Activated CD8-positive, alpha-beta memory T cell treated with anti-CD3 and anti-CD28 coated beads, Interleukin-2, amount 50 U/mL, for 48 hours (primary cell): ENCODE data around the gene HDAC3.
A peak's percentile ranks its signal among the peaks of the same experiment; 100 is the strongest.
"Not testable (repeated sequence)": the region's sequence is repeated elsewhere in the genome, so short reads cannot be mapped to it uniquely, and the experiment has no call there.

Source experiments
- DNase-seq: peaks from one replicate; pipeline ENCODE4 v3.0.0-alpha.2; 2020

Gene HDAC3

DNA sequence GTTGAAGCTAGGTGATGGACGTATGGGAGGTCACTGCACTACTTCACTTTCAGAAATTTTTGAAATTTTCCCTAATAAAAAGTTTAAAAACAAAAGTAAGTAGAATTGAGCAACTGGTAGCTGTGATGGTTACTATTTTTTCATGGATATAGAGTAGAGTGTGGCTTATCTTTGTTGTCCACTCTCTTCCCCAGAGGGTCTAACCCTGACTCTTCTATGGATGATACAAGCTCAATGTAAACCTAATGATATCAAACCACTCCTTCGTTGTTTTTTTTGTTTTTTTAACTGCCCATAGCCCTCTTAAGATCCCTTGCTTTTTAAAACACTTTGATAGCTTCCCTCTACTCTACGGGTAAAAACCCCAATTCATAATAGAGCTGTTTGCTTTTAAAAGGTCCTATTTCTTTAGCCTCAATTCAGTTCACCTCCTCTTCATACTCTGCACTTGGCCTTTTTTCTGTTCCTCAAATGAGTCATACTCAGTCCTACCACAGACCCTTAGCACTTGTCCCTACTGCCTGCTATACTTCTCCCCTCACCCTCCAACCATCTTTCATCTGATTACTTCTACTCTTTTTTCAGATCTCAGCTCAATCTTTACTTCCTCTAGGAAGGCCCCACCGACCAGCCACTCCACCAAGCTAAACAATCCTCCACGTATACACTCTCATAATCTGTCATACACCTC, 2.6 kb downstream of the HDAC3 start:
- DNase-seq = peak; percentile 43

DNA sequence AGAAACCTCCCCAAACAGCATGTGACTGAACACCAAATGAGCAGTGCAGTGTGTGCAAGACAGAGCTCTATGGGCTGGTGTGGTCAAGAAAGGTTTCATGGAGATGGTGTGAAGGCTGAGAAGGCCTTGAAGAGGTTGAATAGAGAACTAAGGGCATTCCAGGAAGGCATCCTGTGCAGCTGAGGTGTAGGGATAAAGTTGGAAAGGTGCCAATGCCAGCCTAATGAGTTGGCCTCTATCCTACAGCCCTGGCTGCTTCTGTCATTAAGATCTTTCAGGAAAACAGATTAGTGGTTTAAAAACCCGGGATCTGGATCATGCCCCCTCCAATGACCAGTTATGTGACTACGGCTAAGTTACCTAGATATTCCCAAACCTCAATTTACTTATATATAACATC, 4.0 kb downstream of the HDAC3 start:
- peak; percentile 7 for DNase-seq

DNA sequence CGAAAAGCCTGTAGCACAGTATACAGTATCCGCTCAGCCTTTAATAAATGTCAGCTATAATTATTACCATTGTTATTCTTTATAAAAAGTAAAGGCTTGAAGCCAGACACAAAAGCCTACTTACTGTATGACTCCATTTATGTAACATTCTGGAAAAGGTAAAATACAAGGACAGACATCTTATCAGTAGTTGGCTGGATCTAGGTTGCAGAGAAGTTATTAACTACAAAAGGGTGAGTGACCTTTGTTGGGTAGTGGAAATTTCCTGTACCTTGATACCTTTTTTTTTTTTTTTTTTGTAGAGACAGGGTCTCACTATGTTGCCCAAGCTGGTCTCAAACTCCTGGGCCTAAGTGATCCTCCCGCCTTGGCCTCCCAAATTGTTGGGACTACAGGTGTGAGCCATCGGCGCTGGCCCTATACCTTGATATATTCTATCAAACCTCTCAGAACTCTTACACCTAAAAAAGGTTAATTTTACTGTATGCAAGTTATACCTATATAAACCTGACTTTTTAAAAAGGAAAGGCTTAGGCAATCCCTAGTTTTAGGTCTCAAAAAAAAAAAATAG, 6.0 kb downstream of the HDAC3 start:
- DNase-seq = peak; percentile 13

DNA sequence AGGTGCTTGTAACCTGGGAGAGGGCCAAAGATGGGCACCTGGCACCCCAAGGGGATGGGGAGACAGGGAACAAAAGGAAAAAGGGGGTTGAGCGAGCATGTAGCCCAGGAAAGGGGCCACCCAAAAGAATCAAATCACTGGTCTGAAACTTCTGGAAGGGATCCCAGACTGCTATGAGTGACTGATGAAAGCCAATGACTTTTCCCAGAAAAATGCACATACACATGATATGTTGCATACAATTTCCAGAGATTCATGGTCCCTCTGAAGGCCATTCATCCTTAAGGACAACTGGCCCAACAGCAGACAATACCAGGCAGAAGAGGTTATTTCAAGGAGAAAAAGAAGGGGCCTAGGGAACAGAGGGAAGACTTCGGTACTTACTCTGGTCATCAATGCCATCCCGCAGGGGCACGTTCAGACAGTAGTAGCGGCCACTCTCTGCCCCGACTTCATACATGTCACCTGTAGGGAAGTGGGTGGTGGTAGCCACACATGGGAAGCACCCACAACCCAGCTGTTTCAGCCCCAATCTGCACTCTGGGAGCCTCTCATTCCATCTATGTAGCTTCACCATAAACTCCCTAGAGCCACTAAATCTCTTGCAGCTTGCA, 8.4 kb downstream of the HDAC3 start:
- DNase-seq = no peak

DNA sequence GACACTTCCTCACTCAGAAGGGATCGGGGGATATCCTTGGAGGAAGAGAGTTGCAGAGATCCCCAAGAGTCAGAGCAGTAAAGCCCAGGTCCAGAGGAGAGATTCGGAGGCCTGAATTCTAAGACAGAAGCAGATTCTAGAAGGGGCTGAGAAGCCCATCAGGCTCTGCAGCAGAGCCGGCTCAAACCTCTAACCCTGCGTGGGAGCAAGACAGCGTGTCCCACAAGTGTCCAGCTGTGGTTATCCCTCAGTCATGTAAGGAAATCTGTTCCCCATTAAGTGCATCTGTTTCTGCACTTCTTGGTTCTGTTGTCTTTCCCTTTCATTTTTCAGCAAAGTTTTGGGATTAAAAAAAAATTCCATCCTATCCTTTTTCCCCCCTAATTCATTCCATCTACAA, 13.0 kb downstream of the HDAC3 start:
- no peak for DNase-seq

DNA sequence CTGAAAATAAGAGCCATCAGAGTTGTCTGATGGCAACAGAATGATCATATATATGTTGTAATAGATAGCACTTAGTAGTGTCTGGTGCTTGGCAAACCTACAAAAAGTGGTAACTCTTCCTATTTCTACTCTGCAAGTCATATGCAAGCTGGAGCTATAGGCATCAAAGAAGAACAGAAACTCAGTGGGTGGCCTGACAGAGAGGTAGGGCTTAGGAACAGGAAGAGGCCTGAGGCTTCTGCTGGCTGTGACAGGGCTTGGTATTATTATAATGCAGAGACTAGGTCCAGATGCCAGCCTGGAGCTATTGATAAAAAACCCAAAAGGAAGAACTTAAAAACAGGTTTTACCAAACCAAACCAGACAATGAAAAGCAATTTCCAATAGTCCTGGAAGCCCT, 13.5 kb downstream of the HDAC3 start:
- DNase-seq = no peak

DNA sequence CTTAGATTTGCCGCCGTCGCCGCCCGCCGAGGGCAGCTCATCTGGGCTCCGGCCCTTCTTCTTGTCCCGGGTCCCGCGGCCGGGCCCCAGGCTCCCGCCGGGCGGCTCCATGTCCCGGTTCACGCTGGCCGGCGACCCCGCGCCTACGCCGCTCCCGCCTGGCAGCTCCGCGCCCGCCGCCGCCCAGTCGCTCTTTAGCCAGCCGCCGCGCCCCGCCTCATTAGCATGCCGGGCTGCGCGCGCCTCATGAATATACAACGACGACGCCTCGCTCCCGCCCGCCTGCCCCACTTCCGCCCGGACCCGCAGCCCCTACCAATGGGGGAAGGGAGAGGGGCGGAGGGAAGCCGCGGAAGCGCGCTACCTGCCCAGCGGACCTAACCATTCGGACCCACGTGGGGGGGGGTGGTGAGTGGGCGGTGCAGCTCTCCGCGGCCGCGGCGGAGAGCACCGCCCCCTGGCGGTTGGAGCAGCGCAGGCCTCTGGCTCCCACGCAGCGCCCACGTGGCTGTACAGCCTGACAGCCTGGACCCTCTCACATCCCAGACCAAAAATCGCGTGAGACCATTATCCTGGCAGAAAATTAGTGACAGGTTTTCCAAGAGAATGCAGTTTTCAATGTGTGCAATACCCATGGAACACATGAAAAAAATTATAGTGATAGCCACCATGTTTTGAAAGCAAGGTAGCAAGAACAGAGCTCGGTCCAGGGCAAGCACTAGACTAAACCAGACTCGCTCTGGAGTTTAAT, 17.7 kb downstream of the HDAC3 start, which contains the start of gene DIAPH1:
Gene DIAPH1, minus strand, starts transcription at position 197 of the 751 bp plus-strand sequence. Its CDS starts 86 bp downstream, at position 111.
- peak; percentile 99 for DNase-seq

DNA sequence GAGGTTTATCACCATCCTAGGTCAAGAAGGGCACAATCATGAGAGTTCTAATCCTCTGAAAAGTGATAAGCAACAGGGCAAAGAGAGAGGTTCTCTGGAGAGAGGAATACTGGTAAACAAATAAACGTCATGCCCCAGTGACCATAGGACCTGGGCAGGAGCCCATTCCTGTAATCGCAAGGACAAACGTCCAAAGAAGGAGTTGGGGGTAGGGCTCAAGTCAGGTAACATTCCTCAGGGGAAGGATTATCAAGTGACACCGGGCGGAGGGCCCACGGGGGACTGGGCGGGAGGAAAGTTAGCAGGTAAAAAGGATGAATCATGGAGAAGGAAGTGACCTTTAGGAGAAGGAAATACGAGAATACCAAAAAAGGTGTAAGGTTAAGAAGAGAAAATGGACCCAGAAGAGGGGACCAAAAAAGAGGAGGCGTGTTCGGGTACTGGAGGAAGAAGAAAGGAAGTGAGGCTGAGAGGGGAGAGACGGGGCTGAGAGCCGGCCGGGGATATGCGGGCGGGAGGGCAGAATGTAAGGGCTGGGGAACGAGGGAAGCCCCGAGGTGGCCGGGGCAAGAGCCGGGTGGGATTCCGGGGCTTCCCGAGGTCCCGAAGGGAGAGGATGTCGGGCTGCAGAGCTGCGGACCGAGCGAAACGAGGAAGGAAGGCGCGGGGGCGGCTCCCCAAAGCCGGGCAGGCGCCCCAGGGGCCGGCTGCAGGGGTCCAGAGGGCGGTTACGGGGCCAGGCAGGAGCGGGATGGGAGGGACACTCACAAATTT, 18.4 kb downstream of the HDAC3 start:
- DNase-seq = peak; percentile 76

DNA sequence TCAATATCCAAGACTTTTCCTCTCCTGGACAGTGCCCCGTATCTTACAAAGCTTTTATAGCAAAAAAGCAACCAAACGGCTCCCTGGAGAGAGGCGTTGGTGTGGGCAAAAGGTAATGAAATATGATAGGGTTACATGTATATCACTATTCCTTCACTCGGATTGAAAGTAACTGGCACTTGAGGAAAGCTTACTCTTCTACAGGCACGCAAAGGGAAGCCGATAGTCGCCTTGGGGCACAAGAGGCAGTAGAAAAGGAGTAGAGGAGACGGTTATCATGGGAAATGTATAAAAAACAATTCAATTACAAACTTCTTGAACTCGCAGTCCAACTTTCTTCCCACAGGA, 19.0 kb downstream of the HDAC3 start:
- no peak for DNase-seq

DNA sequence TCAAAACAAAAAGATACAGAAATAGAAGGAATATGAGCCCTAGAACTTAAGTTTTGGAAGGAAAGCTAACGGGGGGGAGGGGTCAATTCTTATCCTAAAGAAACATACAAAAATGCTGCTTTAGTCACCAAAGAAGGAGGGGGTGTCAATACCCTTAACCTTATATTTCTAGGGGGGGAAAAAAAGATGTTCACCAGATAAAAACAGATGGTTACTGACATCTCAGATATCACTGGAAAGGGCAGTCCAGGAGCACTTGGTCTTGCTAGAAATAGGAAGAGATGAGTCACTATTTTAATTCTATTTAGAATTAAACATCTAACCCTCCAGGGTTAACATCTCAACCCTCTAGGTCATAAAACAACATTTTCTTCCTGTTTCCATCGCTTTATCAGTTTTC, 19.5 kb downstream of the HDAC3 start:
- no peak for DNase-seq

DNA sequence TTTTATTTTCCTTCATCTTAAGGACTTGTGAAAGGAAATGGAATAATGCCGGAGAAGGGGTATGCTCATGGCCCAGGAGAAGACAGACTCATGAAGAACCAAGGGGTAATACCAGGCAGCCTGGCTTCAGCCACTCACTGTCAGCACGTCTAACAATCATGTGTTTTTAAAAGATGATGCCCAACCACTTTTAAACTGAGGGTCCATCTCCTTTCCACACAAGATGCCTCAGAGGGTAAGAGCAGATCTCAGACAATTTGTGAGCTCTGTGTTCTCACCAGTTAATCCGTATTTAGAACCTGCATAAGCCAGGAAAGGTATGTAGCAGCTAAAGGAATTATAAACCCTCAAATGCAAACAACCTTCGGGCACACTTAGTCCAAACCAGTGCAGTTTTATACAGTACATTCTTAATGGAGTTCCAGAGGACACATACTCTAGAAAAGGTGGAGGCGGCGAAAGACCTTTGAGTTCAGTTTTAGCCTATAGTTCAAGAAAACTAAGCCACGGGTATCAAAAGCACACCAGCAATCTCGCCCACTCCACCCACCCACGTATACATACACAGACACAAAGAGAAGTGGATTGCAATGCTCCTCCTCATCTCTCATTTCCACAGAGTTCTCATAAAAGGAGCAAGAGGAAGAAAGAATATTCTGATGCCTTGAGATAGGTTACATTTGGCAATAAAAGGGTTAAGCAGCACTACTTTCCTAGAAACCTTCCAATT, 20.5 kb downstream of the HDAC3 start:
- DNase-seq = no peak

DNA sequence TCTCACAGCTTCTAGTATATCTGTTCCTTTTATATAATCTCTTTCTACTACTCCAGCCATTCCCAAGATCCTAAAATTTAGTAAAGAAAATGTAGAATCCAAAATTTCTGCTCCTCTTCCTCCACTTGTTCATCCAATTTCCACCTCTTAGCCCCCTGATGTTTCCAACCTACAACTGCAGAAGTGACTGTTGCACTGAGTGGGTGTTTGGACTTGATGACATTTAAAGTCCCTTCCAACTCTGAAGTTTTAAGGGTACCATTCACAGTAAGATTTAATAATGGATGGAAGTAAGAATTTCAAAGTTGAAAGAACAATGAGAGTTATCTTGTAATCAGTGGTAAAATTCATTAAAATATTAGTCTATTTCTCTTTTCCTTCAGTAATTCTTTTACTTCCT, 23.3 kb downstream of the HDAC3 start:
- DNase-seq = no peak

DNA sequence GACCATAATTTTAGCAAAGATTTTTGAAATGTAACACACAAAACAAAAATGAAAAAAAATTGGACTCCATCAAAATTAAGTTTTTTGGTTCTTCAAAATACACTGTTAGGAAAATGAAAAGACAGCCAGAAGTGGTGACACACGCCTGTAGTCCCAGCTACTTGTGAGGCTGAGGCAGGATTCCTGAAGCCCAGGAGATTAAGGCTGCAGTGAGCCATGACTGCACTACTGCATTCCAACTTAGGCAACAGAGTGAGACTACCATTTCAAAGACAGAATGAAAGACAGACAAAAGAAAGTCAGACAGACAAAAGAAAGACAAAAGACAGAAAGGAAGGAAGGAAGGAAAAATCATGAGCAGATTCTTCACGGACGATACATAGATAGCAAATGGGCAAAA, 25.4 kb downstream of the HDAC3 start:
- DNase-seq = no peak

DNA sequence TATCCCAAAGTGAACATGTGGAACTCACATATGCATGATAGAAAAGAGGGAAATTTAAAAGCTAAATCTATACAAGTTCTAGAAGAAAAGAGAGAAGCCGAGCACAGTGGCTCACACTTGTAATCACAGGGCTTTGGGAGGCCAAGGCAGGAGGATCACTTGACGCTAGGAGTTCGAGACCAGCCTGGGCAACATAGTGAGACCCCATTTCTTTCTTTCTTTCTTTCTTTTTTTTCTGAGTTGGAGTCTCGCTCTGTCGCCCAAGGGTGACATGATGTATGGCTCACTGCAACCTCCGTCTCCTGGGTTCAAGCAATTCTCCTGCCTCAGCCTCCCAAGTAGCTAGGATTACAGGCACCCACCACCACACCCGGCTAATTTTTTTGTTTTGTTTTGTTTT, 26.7 kb downstream of the HDAC3 start:
- not testable (repeated sequence) for DNase-seq

DNA sequence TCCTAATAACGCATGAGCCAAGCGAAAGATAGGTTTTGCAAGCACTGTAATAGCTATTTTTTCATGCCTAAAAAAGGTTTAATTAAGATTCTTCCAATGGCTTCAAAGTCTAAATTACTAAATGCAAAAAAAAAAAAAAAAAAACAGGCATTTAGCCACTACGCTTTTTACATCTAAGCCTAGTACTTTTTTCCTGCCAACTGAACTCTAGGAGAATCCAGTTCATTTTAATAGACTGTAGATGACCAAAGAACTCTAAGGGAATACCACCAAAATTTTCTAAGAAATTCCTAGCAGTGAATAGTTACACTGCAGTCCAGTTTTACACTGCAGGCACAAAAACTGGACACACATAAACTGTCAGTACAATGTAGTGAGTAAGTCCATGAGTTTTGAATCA, 27.6 kb downstream of the HDAC3 start:
- DNase-seq = no peak

DNA sequence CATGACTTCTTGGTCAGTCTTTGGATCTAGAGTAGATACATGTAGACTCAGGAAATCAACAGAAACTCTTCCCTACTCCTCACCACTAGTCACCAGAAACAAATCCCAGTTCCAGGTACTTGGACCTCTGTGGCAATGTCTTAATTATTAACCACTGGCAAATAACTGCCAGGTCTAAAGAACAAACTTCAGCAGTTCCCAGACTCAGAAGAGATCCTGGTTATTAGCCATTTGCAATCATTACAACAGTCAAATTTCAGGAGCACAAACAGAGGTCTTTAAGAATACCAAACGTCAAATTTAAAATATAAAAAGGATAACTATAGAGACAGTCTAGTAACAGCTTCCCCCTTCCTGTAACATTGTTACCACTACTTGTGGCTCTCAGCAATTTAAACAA, 28.1 kb downstream of the HDAC3 start:
- DNase-seq = no peak

DNA sequence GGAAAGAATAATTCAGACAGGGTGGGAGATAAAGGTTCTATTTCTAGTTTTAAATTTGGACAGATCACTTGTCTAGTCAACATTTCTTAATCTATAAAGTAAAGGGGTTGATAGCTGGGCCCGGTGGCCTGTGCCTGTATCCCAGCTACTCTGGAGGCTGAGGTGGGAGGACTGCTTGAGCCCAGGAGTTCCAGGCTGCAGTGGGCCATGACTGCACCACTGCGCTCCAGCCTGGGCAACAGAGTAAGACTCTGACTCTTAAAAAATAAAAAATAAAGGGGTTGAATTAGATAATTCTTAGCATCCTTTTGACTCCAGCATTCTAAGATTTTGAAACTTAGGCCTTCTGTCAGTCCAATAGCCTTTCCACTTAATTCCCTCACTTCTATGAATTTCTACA, 28.6 kb downstream of the HDAC3 start:
- DNase-seq = no peak

DNA sequence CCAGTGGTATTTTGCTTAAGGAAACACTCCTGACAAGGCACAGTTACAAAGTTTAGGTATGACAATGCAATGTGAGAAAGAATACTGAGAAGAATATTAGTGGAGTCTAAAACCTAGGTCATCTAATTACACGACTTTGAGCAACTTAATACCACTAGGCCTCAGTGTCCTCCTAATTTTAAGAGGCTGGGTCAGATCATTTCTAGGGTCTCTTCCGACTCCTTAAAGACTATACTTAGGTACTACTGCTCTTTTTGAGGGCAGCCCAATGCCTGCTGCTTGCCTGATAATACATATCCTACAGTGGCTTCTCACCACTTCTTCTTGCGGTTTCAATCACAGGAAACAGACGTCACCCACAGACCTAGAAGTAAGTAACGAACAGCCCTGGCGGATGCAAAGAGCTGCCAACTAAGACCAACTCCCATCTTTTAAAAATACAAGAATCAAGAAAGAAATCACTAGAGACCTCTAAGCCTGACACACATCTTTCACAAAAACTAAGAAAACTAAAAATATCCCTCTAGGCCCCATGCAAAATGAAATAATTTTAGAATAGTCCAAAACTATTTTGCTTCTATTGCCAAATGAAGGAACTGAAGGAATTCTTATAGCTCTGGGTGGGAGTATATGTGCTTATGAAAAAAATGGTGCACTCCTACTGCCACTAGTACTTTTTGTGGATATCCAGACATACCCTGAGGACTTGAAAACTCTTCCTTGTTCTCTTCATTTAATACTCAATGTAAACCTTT, 30.9 kb downstream of the HDAC3 start:
- no peak for DNase-seq

DNA sequence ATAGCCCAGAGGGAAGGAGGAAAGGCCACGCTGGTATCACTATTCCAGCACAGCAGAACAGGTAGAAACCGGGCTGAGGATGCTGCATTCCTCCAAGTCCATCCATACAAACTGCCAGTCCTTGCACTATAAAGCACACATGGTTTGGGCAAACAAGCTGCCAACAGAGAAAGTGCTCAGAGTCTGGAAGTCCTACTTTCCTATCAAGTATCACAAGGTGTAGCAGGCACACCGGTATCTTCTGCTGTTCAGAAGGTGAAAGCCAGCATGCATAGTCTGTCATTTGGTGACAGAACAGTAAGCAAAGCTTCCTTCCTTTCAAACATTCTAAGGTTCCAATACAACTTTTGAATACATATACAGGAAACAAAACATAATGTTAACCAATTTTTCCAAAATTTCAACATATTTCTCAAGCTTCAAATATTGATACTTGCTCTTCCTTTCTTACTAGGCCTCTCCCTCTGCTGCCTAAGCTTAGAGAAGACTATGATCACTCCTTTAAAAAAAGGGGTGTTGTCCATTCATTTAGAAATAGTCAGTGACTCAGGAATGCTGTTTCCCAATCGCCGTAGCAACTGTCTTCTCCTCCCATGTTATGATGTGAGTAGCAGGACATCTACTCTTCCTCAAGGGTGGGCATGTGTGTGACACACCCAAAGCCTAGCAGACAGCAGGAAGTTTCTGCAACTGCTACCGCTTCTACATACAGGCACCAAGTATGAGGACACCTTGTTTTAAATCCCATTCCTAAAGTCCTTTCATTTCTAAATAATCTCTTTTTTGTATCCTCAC, 32.5 kb downstream of the HDAC3 start:
- DNase-seq = no peak

DNA sequence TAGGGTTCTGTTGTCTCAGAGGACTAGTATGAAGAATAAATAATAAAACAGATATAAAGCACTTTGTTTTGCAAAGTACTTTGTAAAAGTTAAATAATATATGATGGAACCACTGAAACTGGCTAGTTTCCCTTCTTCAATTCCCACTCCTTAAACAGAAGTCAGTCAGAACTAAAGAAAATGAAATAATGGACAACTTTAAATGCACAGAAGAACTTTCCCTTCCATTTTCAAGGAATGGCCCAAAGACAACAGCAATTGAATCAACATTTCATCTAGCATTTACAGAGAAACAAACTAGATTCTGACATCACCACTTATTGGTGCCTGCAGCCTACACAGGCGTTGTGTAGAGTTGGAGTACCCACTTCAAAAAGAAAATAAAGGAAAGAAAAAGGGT, 34.0 kb downstream of the HDAC3 start:
- no peak for DNase-seq
